ENCODE data around the gene BCL7A. TPM values are rescaled to one million over a fixed set of nuclear protein-coding genes. Genes with fewer than 3 reads are reported as not detected.

Gene BCL7A
- 10 to 100 TPM in 1 of 4 donors, 1 to 10 TPM in 1, under 1 TPM in 2; 0.26 to 12.2 (median 4.2) TPM for total RNA-seq

- Histone ChIP-seq H3K4me1 (no peaks in the 10 kb centered on the region), H3K27ac (peak within 1 kb of the TSS; percentile 81 to 91), H3K27me3 (no peaks in the 10 kb centered on the region), H3K36me3 (no peaks in the 10 kb centered on the region), H3K9me3 (no peaks in the 10 kb centered on the region), H3K4me3 (peak within 1 kb of the TSS; percentile 39 to 78)
- intact Hi-C loops (cut with DNase I; ENCODE audit: low total_unique reads) = no loop called here
- TF ChIP-seq POLR2A (IDR thresholded peaks at IDR 0.05) (peak in 1 of 2 donors; percentile 62), CTCF (IDR thresholded peaks at IDR 0.05) (no peak)
- peak; percentile 70 to 72 for DNase-seq
Measured at GRCh38 chr12:122021822-122022392, at the start of gene BCL7A. TSS of gene BCL7A (plus strand) at chr12:122021884. CDS start at chr12:122022092, 208 bp downstream.

GRCh38 chr12:121974026-121974985, 47.4 kb upstream of the BCL7A start:
- intact Hi-C loops (cut with DNase I; ENCODE audit: low total_unique reads) = no loop called here
- Histone ChIP-seq H3K27ac (no peak overlapping the region), H3K4me3 (no peak overlapping the region)

GRCh38 chr12:121975021-121975420, 46.7 kb upstream of the BCL7A start:
- no peak overlapping the region for H3K27ac ChIP-seq
- no peak for DNase-seq
- no peaks in the 10 kb centered on the region for H3K4me1 ChIP-seq
- H3K27me3 ChIP-seq = no peaks in the 10 kb centered on the region
- H3K4me3 ChIP-seq = no peak overlapping the region
- TF ChIP-seq POLR2A (IDR thresholded peaks at IDR 0.05) (no peak), CTCF (IDR thresholded peaks at IDR 0.05) (no peak)
- H3K9me3 ChIP-seq = no peaks in the 10 kb centered on the region
- intact Hi-C loops (cut with DNase I; ENCODE audit: low total_unique reads) = no loop called here
- H3K36me3 ChIP-seq = no peaks in the 10 kb centered on the region

More at GRCh38 chr12:121974026-121974985, 47.4 kb upstream of the BCL7A start:
- Histone ChIP-seq H3K9me3 (no peaks in the 10 kb centered on the region), H3K27me3 (no peaks in the 10 kb centered on the region), H3K4me1 (no peaks in the 10 kb centered on the region), H3K36me3 (no peaks in the 10 kb centered on the region)
- TF ChIP-seq CTCF (IDR thresholded peaks at IDR 0.05) (no peak), POLR2A (IDR thresholded peaks at IDR 0.05) (no peak)
- no peak for DNase-seq

GRCh38 chr12:121976950-121977349, 44.7 kb upstream of the BCL7A start:
- TF ChIP-seq CTCF (IDR thresholded peaks at IDR 0.05) (no peak), POLR2A (IDR thresholded peaks at IDR 0.05) (no peak)
- Histone ChIP-seq H3K4me1 (no peaks in the 10 kb centered on the region), H3K4me3 (no peak overlapping the region), H3K27me3 (no peaks in the 10 kb centered on the region), H3K27ac (no peak overlapping the region), H3K9me3 (no peaks in the 10 kb centered on the region), H3K36me3 (no peaks in the 10 kb centered on the region)
- intact Hi-C loops (cut with DNase I; ENCODE audit: low total_unique reads) = no loop called here
- DNase-seq = no peak
